Hematopoietic multipotent progenitor cell treated with erythropoietin and hydrocortisone succinate and interleukin-3 and kit ligand, for 6 days (in vitro differentiated cells): Measurements from ENCODE around the gene PDCD1LG2.
A peak's percentile ranks its signal among the peaks of the same experiment; 100 is the strongest.

ENCODE experiments used
- DNase-seq: peaks from one replicate; pipeline ENCODE4 v3.0.0-alpha.2; 2015

The PDCD1LG2 gene

GRCh38 chr9:5614985-5615384 is 104.7 kb downstream of the PDCD1LG2 start:
- no peak for DNase-seq

- DNase-seq: peak; percentile 56
These were observed 107.4 kb downstream of the PDCD1LG2 start for GRCh38 chr9:5617749-5618148.

- no peak for DNase-seq
These were observed 110.2 kb downstream of the PDCD1LG2 start for GRCh38 chr9:5620494-5620893.
